ENCODE measurements around the gene RNU6-1. TPM values are rescaled to one million over a fixed set of nuclear protein-coding genes. Genes with fewer than 3 reads are reported as not detected.
A peak's percentile ranks its signal among the peaks of the same experiment; 100 is the strongest.

RNU6-1 gene
- total RNA-seq, 1 donor from 2014 or later = not detected

DNA sequence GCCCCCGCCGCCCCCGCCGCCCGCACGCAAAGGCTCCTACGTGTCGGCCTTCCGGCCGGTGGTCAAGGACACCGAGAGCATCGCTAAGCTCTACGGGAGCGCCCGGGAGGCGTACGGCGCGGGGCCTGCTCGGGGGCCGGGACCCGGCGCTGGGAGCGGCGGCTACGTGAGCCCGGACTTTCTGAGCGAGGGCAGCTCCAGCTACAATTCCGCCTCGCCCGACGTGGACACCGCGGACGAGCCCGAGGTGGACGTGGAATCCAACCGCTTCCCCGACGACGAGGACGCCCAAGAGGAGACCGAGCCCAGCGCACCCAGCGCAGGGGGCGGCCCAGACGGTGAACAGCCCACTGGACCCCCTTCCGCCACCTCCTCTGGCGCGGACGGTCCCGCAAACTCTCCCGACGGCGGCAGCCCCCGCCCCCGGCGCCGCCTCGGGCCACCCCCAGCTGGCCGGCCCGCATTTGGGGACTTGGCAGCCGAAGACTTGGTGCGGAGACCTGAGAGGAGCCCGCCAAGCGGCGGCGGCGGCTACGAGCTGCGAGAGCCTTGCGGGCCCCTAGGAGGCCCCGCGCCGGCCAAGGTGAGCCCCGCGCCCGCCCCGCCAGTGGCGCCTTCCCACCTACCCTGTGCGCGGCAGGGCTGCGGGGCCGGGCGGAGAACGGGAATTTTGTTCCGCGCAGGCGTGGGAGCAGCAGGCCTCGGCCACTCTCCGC lies 12.1 kb downstream of the RNU6-1 start:
- H3K9me3 Mint-ChIP-seq = no peaks in the 10 kb centered on the region
- TF ChIP-seq, protein P1, sequence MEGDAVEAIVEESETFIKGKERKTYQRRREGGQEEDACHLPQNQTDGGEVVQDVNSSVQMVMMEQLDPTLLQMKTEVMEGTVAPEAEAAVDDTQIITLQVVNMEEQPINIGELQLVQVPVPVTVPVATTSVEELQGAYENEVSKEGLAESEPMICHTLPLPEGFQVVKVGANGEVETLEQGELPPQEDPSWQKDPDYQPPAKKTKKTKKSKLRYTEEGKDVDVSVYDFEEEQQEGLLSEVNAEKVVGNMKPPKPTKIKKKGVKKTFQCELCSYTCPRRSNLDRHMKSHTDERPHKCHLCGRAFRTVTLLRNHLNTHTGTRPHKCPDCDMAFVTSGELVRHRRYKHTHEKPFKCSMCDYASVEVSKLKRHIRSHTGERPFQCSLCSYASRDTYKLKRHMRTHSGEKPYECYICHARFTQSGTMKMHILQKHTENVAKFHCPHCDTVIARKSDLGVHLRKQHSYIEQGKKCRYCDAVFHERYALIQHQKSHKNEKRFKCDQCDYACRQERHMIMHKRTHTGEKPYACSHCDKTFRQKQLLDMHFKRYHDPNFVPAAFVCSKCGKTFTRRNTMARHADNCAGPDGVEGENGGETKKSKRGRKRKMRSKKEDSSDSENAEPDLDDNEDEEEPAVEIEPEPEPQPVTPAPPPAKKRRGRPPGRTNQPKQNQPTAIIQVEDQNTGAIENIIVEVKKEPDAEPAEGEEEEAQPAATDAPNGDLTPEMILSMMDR (conservative IDR thresholded peaks at IDR 0.05) = no peak
- no peaks in the 10 kb centered on the region for H3K36me3 Mint-ChIP-seq
- no peak overlapping the region for H3K27ac Mint-ChIP-seq
- DNase-seq (ENCODE audit: extremely low spot score, unreplicated experiment) = no peak
- H3K27me3 Mint-ChIP-seq = peaks cover 79% of the 10 kb centered on the region
- H3K4me3 Mint-ChIP-seq = peak overlapping the region; percentile 64
- H3K4me1 Mint-ChIP-seq (ENCODE audit: unreplicated experiment) = peaks cover 19% of the 10 kb centered on the region

- Mint-ChIP-seq H3K4me3 (no peak overlapping the region), H3K4me1 (ENCODE audit: unreplicated experiment) (peaks cover 26% of the 10 kb centered on the region), H3K9me3 (no peaks in the 10 kb centered on the region), H3K27ac (no peak overlapping the region), H3K27me3 (peaks cover 80% of the 10 kb centered on the region), H3K36me3 (no peaks in the 10 kb centered on the region)
- TF ChIP-seq, protein P1 (conservative IDR thresholded peaks at IDR 0.05) = no peak
- DNase-seq (ENCODE audit: extremely low spot score, unreplicated experiment) = no peak
These were observed 12.9 kb downstream of the RNU6-1 start for GRCh38 chr15:67826717-67827561.

- Mint-ChIP-seq H3K36me3 (no peaks in the 10 kb centered on the region), H3K4me1 (ENCODE audit: unreplicated experiment) (peaks cover 32% of the 10 kb centered on the region), H3K9me3 (no peaks in the 10 kb centered on the region), H3K27ac (no peak overlapping the region), H3K27me3 (peaks cover 80% of the 10 kb centered on the region), H3K4me3 (peak overlapping the region; percentile 80)
- no peak for DNase-seq (ENCODE audit: extremely low spot score, unreplicated experiment)
- TF ChIP-seq, protein P1 (conservative IDR thresholded peaks at IDR 0.05) = no peak
These were observed 13.7 kb downstream of the RNU6-1 start for GRCh38 chr15:67825881-67826716.

- H3K4me1 Mint-ChIP-seq (ENCODE audit: unreplicated experiment) = peaks cover 32% of the 10 kb centered on the region
- H3K27me3 Mint-ChIP-seq = peaks cover 80% of the 10 kb centered on the region
- H3K4me3 Mint-ChIP-seq = peak within 1 kb of the TSS; percentile 80
- H3K27ac Mint-ChIP-seq = no peak within 1 kb of the TSS
- H3K9me3 Mint-ChIP-seq = no peaks in the 10 kb centered on the region
- no peaks in the 10 kb centered on the region for H3K36me3 Mint-ChIP-seq
- TF ChIP-seq, protein P1 (conservative IDR thresholded peaks at IDR 0.05) = no peak
- no peak for DNase-seq (ENCODE audit: extremely low spot score, unreplicated experiment)
These were observed 14.6 kb downstream of the RNU6-1 start, which contains the start of gene SKOR1 for GRCh38 chr15:67824976-67825880. SKOR1 (plus strand) TSS chr15:67825509; CDS start chr15:67825603, 94 bp downstream.

All from type B pancreatic cell (in vitro differentiated cells).